ENCODE results near the gene ITM2A. TPM values are rescaled to one million over a fixed set of nuclear protein-coding genes. Genes with fewer than 3 reads are reported as not detected.

The ITM2A gene
- total RNA-seq, 2 experiments from 2014 or later = not detected

GRCh38 chrX:79365591-79365990 is 1.5 kb downstream of the ITM2A start:
- no peak for DNase-seq (ENCODE audit: low spot score)
- ChIA-PET POLR2A (interaction anchor here (0.7 kb wide), 1 partner anchor 15 kb away, joined by 3 read pairs; no protein-coding TSS in a partner anchor), CTCF (ENCODE audit: unreplicated experiment) (no interaction called here)
- Histone ChIP-seq H3K4me1 (ENCODE audit: insufficient read depth, low read length, poor library complexity, severe bottlenecking) (no peaks in the 10 kb centered on the region), H3K79me2 (ENCODE audit: insufficient read depth, low read depth, low read length) (no peaks in the 10 kb centered on the region), H4K20me1 (ENCODE audit: insufficient read depth, low read length) (no peaks in the 10 kb centered on the region), H3K9me2 (ENCODE audit: insufficient read depth, low read length) (no peaks in the 10 kb centered on the region), H3K36me3 (ENCODE audit: insufficient read depth, low read length) (no peaks in the 10 kb centered on the region), H3K9me3 (ENCODE audit: low read length) (no peaks in the 10 kb centered on the region), H3K4me3 (ENCODE audit: low read depth, low read length, poor library complexity, severe bottlenecking) (no peak overlapping the region), H3K27ac (ENCODE audit: low read depth, low read length, poor library complexity, severe bottlenecking) (no peak overlapping the region), H3K4me2 (ENCODE audit: low read length) (no peak overlapping the region), H2AFZ (ENCODE audit: low read length) (no peak overlapping the region)
- intact Hi-C loops (cut with micrococcal nuclease; ENCODE audit: unreplicated experiment) = no loop called here
- no TSS peak for BruUV-seq (replicated peaks)
- TF ChIP-seq CTCF (conservative IDR thresholded peaks at IDR 0.05; ENCODE audit: low read length) (no peak), EZH2phosphoT487 (IDR thresholded peaks at IDR 0.05; ENCODE audit: borderline replicate concordance, low read depth, low read length) (no peak)

- intact Hi-C loops (cut with micrococcal nuclease; ENCODE audit: unreplicated experiment) = no loop called here
- no peaks in the 10 kb centered on the region for H3K4me1 ChIP-seq (ENCODE audit: insufficient read depth, low read length, poor library complexity, severe bottlenecking)
- H3K27ac ChIP-seq (ENCODE audit: low read depth, low read length, poor library complexity, severe bottlenecking) = no peak overlapping the region
- no peak overlapping the region for H2AFZ ChIP-seq (ENCODE audit: low read length)
- no peaks in the 10 kb centered on the region for H3K9me3 ChIP-seq (ENCODE audit: low read length)
- H3K36me3 ChIP-seq (ENCODE audit: insufficient read depth, low read length) = no peaks in the 10 kb centered on the region
- no peak overlapping the region for H3K4me2 ChIP-seq (ENCODE audit: low read length)
- H3K79me2 ChIP-seq (ENCODE audit: insufficient read depth, low read depth, low read length) = no peaks in the 10 kb centered on the region
- H3K4me3 ChIP-seq (ENCODE audit: low read depth, low read length, poor library complexity, severe bottlenecking) = no peak overlapping the region
- no peak for DNase-seq (ENCODE audit: low spot score)
- CTCF ChIA-PET (ENCODE audit: unreplicated experiment) = no interaction called here
- POLR2A ChIA-PET = no interaction called here
- H4K20me1 ChIP-seq (ENCODE audit: insufficient read depth, low read length) = no peaks in the 10 kb centered on the region
- no peaks in the 10 kb centered on the region for H3K9me2 ChIP-seq (ENCODE audit: insufficient read depth, low read length)
- BruUV-seq (replicated peaks) = no TSS peak
- no peak for TF ChIP-seq EZH2phosphoT487 (IDR thresholded peaks at IDR 0.05; ENCODE audit: borderline replicate concordance, low read depth, low read length)
- TF ChIP-seq CTCF (conservative IDR thresholded peaks at IDR 0.05; ENCODE audit: low read length) = no peak
Observed at GRCh38 chrX:79364306-79364705, 2.8 kb downstream of the ITM2A start.

GRCh38 chrX:79361192-79361870 is 5.8 kb downstream of the ITM2A start:
- H3K79me2 ChIP-seq (ENCODE audit: insufficient read depth, low read depth, low read length) = no peaks in the 10 kb centered on the region
- ChIA-PET CTCF (ENCODE audit: unreplicated experiment) (no interaction called here), POLR2A (no interaction called here)
- H3K36me3 ChIP-seq (ENCODE audit: insufficient read depth, low read length) = no peaks in the 10 kb centered on the region
- no peak overlapping the region for H3K27ac ChIP-seq (ENCODE audit: low read depth, low read length, poor library complexity, severe bottlenecking)
- no peaks in the 10 kb centered on the region for H4K20me1 ChIP-seq (ENCODE audit: insufficient read depth, low read length)
- no peak overlapping the region for H3K4me2 ChIP-seq (ENCODE audit: low read length)
- no peaks in the 10 kb centered on the region for H3K4me1 ChIP-seq (ENCODE audit: insufficient read depth, low read length, poor library complexity, severe bottlenecking)
- BruUV-seq (replicated peaks) = no TSS peak
- TF ChIP-seq CTCF (conservative IDR thresholded peaks at IDR 0.05; ENCODE audit: low read length) (no peak), EZH2phosphoT487 (IDR thresholded peaks at IDR 0.05; ENCODE audit: borderline replicate concordance, low read depth, low read length) (no peak)
- no peaks in the 10 kb centered on the region for H3K9me3 ChIP-seq (ENCODE audit: low read length)
- no peak for DNase-seq (ENCODE audit: low spot score)
- intact Hi-C loops (cut with micrococcal nuclease; ENCODE audit: unreplicated experiment) = no loop called here
- no peak overlapping the region for H2AFZ ChIP-seq (ENCODE audit: low read length)
- H3K9me2 ChIP-seq (ENCODE audit: insufficient read depth, low read length) = no peaks in the 10 kb centered on the region
- no peak overlapping the region for H3K4me3 ChIP-seq (ENCODE audit: low read depth, low read length, poor library complexity, severe bottlenecking)

Measured in OCI-LY7 (cell line).